Embryonic facial prominence (tissue), 1 donor: ENCODE results near the gene RASSF4.

Source experiments
- DNase-seq: peaks from one replicate; pipeline ENCODE4 v3.0.0-alpha.2; 2016; ENCODE audit errors: extremely low spot score

Gene RASSF4

DNA sequence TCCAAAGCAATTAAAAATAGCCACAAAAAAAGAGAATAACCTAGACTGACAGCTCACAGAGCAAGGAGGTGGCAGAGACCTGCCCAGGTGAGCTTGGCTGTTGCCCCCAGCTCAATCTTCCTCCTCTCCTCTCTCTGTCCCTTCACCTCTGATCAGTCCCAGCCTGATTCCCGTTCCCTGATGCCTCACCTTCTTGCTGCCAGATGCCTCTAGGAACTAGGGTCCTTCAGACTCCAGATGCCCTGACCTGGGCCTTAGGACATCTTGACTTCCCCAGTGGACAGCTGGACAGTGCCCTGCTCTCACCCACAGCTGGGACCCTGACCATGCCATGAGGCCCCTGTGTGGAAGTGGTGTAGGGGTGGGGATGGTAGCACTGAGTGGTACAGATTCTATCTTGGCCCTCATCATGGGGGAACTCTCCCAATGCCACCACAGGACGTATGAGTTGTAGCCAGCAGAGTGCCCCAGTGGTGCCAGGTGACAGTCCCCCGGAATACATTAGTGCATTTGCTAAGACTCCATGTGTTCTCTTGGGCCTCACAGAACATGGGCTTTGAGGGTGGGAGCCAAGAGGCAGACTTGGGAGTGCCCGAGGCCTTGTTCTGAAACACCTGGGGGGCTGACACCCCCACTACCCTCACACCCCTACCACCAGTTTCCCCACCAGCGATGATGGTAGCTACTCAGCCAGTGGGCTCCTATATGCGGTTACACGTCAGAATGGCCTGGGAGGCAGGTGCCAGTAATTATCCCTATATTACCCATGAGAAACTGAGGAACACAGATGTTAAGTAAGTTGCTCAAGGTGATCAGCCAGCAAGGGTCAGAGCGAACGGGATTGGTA lies 17.0 kb downstream of the RASSF4 start:
- no peak for DNase-seq

DNA sequence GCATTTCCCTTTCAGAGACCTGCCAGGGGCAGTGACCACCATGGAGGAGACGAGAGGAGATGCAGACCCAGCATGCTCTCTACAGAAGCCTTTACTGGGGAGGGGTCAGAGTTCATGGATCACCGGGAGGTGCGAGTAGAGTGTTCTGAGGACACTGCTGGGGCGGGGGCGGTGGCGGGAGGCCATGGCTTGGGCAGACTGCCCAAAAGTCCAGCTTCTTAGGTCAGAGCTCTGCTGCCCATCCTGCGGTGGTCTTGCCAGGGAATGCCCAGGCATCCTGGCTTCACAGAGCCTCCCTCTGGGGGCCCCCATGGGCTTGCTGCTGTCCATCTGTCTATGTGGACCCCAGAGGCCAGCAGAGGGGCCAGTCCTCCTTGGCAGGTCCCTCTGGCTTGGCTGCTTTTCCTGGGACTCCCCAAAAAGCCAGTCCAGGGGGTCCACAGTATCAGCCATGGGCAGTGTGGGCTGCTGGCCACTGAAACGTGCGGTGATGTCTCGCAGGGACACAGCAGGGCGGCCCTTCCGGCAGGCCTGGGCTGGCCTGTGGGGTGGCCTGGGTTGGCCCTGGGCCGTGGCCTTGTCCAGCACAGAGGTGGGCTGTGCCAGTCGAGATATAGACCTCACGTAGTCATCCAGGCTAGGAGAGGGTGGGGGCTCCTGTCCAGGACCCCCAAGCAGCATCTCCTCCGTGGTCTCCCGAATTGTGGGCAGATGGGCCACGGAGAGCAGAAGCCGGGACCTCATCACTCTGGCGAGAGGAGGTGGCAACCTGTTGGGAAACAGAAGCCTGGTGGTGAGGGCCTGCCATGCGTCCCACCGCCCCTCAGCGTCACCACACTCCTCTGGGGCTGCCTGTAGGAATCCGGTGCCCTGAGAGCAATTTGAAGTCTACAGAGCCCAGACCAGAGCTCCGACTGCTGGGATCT lies 17.9 kb downstream of the RASSF4 start:
- no peak for DNase-seq

DNA sequence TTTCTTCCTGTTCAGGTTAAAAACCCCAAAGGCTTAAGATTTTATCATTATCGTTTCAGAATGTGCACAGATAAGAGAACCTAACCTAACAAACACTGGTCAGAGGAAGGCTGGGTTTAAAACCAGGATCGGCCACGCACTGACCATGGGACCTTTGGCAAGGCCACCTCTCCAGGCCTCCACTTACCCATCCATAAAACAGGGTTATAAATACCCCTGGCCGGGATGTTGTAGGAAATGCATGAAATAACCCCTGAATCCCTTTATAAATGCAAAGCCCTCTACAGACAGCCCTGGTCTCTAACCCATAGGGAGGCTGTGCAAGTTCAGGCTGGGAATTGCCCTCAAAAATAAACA lies 18.6 kb downstream of the RASSF4 start:
- no peak for DNase-seq

DNA sequence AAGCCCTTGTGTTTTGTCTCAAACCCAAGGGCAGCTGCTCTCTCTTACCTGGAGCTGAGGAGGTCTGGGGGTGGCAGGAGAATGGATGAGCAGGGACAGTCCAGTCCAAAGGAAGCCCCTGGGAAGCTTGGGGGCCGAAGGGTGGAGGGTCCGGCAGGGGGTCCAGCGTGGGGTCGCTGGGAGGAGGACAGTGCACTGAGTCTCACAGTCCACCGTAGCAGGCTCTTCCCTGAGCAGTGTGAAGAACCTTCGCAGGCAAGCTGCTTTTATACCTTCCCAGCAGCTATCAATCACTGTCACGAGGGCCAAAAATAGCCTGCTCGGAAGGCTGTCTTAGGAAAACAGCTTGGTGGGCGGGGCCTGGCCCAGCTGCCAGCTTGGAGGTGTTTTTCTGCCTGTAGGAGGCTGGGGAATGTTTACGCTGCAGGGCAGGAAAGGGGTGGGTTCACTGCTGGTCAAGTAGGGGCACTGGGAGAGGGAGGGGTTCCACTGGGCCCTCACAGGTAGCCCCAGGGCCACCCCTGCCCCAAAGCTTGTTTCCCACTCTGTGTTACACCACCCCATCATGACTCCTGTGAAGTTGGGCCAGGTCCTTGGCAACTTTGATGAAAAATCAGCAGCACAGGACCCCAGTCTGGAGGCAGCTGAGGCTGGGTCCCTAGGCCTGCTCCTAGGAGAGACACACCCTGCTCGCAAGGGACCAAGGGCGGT lies 19.1 kb downstream of the RASSF4 start, which contains the start of gene DEPP1:
Gene DEPP1, minus strand, starts transcription at position 240 of the 711 bp plus-strand sequence. CDS start 779 bp downstream, outside the sequence.
- peak; percentile 66 for DNase-seq

DNA sequence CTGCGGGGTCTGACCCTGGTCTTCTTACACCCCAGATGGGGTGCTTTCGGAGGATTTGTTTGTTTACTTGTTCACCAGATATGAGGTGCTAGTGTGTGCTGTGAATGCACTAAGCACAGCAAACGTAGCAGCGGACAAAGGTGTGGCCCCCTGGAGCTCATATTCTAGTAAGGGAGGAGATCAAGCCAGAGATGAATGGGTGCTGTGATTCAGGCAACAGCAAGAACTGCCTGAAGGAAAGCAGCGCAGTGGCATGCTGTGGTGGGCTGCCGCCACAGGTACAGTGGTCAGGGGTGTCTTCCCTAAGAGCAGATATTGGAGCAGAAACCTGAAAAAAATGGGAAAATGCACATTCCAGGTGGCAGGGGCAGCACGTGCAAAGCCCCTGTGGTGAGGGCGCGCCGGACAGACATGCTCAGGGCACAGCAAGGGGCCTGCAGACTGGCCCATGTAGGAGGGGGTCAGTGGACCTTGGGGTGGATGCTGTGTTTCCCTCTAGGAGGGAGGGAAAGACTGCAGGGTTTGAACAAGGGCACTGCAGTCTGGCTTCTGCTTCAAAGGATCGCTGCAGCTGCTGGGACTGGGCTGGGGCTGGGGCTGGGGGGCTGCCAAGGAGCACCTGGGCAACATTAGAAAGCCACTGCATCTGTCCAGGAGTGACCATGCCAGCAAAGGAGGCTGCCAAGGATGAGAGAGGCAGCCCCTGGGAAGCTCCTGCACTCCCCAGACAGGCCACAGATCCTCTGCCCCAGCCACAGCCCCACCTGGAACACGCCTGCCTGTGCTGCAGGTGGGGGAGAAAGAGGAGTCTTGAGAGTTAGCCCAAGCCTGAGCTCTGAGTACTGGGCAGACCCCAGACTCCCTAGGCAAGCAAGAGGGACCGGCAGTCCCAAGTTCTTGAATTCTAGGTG lies 19.9 kb downstream of the RASSF4 start:
- no peak for DNase-seq

DNA sequence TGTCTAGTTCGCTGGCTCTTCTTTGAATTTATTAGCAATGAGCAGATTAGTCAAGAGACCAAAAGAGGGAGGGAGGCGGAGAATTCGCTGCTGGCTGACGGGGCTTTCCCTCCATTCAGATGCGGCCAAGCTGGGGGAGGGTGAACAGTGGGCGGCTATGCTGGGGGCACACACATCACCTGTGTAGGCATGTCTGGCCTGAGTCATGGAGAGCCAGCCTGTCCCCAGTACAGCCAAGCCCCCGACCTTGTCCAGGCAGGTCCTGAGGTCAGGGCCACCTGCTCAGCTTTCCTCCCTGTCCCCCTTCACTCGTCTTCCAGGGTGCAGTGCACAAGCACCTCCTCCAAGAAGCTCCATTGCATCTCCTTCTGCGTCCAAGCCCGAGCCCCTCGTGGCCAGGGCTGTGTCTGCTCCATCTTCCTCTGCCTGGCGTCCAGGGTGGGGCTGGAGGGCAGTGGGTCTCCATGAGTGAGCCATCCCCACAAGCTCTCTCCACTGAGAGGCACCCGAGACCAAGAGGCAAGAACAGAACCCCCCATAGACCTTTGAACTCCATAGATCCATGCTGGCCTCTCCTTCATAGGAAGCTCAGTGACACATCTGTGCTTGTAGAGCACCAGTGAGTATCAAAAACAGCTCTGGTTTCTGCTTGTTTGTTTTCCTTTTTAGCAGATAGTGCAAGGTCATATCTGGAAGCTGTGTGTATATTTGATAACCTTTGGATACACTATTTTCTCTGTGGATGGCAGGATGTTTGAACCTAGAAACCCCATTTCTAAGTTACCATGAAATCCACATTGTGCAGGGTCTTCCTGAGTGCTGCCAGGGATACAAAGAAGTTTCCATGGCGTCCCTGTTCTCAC lies 20.9 kb downstream of the RASSF4 start:
- DNase-seq = no peak

DNA sequence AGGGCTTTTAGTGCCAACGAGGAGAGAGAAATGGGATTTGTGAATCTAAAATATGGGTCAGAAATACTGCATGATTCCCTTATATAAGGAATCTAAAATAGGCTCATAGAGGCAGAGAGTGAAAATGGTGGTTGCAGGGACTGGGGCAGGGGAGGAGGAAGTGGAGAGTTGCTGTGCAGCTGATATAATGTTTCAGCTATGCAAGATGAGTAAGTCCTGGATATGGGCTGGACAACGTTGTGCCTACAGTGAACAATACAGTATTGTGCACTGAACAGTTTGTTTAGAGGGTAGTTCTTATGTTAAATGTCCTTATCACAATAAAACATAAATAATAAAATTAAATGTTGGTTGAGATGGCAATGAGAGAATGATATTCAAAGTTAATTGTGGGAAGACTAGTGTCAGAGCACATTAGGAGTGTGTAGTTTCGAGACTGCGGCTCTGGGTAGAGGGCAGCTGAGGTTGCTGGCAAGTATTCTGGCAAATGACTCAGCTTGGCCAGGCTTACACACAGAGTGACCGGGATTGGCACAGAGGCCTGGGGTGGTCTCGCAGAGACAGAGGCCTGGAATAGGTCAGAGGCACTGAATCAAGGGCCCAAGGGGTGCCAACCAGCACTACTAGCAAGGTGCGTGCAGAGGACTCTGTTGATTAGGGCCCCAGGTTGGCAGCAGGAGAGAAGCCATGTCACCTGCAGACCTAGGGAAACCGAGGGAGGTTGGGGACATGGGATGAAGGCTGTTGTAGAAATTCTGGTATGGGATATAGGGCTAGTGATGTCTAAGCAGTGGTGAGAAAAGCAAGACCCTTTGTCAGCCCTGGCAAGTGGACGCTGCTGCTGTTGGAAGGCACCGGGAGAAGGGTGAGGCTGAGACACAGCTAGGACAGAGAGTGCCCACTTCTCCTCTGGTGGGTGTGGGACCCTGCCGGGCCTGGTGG lies 21.8 kb downstream of the RASSF4 start:
- DNase-seq = no peak

DNA sequence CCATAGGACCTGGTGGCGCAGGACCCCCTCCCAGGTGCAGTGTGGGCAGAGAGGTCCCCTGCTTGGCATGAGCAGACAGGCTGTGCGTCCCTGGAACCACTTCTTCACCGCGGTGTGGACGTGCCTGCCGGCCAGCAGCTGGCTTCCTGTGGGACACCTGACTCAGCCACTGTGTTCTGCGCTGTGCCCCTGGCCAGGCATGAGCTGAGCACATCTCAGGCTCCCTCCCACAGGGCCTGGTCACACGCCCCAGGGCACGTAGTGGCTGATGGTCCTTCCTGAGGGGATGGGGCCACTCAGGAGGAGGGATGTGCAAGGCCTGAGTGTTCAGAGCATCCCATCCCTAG lies 22.5 kb downstream of the RASSF4 start:
- DNase-seq = no peak

DNA sequence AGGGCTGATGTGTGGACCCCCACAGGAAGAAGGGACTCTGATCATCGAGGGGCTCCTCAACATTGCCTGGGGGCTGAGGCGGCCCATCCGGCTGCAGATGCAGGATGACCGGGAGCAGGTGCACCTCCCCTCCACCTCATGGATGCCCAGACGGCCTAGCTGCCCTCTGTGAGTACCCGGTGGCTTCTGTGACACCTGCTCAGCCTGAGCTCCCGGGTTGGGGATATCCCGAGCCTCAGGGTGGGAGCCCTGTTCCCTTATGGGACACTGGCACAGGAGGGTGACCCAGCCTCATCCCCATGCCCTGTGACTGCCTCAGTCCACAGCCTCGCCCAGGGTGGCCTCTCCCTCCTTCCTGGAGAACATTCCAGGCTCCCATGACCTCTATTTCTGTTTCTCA lies 22.9 kb downstream of the RASSF4 start:
- no peak for DNase-seq

DNA sequence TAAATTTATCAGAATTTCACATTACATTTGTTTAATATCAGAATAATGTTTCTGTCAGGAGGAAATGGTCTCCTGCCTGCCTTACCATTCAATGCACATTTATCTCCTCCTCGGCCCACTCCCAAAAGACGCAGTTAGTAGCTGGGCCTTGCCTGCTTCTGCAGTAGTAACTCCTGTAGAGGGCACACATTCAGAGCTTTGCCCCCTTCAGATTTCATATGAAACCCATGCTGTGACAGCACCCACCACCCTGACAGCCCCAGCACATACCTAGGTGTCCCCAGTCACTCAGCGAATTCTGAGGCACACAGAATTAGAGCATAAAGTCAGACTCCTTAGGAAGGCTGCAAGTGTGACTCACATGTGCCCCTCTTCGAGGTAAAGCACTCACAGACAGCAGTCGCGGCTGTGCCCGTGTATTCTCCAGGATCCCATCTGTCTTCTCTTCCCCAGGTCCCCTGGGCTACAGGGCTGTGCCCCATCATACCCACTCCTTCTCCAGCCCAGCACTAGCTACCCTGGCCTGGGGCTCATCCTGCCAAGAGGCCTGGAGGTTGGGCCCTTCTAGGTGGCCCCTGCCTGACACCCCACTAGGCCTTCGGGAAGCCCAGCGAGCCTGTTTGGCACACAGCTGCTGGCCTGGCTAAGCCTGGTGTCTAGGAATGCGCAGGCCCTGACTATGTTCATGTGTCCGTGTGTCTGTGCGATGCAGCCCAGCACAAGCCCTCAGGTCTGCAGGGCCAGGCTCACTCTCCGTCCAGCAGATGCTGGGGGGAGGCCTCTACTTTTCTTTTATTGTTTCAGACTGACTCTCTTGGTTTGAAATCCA lies 23.7 kb downstream of the RASSF4 start:
- DNase-seq = no peak

DNA sequence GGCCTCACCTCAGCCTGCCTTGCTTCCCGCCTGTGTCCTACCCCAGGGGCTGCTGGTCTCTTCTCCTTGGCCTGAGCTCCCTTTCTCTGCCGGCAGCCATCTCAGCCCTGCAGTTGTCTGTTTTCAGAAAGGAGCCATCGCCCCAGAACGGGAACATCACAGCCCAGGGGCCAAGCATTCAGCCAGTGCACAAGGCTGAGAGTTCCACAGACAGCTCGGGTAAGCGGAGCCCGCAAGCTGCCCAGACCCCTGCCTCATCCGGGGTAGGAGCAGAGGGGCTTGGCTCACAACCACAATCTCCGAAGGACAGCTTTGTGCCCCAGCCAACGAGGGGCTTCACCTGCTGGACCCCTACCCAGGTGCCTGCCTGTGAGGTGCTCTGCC lies 24.3 kb downstream of the RASSF4 start:
- DNase-seq = no peak

DNA sequence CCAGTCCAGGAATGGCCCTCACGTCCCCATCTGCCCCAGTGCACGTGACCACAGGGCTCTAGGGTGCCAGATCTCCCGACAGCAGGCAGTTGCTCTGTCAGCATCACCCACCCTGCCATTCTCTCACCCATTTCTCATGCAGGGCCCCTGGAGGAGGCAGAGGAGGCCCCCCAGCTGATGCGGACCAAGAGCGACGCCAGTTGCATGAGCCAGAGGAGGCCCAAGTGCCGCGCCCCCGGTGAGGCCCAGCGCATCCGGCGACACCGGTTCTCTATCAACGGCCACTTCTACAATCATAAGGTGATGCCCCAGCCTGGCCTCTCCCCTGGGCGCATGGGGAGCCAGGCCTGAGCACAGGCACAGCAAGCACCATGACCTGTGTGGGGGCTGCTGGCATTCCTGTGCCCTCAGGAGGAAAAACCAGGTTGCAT lies 25.1 kb downstream of the RASSF4 start:
- DNase-seq = no peak

DNA sequence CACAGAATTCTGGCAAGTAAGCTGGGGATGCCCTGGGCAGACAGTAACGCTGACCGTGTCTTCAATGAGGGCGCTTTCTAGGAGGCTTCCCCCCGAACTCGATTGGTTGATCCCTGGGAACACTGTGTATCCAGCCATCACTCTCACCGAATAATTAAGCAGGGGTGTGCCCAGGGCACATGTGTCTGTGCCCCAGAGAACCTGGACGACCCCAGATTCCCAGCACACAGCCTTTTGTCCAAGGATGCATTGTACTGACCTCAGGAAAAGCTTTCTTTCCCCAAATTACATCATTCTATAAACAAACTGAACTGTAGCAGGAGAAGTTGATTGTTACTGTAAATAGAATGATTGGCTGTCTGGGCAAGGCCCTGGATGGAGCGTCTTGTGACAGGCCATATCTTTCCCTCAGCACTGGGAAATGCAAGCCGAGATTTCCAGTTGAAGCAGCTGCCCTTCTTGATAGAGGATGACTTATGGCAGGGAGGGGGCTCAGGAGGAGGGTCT lies 25.6 kb downstream of the RASSF4 start:
- DNase-seq = no peak

DNA sequence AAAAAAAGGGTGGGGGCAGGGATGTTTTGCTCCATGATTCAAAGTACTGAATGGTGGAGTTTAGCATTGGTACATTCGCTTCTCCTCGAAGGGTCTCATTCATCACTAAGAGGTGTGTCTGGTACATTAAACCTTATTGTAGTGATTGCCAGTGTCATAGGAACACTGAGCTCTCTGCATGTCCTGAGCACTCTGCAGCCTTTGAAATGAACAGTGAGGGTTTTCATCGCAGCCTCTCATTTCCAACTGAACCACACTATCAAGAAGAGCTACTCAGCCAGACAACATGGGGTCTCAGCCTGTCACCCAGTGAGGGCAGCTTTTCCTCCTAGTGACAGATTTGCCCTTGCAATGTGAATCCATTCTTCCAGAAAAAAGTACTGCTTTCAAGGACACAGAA lies 26.6 kb downstream of the RASSF4 start:
- no peak for DNase-seq

DNA sequence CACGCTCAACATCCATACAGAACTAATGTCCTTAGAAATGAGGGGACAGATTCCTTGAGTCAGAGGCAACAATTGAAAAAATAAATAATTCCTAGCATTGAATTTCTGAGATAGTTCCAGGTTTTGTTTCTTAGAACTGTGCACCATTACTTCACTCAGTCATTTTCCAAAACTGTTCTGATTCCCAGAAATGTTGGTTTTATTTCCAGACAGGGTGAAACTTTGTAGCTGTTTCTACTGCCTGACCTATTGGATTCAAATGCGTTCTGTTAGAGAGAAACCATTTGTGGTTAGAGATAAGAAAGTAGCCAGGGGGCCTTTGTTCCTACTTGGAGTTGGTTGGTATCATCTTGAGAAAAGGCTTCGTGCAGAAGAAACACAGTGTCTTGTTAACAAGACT lies 27.1 kb downstream of the RASSF4 start:
- DNase-seq = no peak

DNA sequence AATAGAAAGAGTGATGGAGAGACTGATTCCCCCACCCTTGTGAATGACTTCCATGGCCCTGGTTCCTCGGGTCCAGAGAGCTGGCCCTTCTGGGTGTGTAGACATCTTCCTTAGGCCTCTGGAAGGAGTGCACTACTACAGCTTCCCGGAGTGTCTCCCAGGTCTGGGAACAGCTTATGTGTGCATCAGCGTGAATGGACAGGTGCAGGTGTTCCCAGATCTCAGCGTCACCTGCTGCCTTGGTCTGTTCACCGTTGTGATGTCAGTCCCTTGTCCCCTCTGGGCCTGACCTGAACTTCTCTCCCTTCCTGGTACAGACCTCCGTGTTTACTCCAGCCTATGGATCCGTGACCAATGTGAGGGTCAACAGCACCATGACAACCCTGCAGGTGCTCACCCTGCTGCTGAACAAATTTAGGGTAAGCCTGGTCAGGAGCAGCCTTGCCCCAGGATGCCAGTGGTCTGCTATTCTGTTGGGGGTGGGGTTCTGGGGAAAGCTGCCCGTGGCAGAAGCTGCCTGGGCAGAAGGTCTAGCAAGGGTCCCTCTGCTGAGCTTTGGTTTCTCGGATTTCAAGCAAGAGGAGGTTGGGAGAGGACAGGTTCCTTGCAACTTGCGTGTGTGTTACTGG lies 29.5 kb downstream of the RASSF4 start:
- DNase-seq = no peak

DNA sequence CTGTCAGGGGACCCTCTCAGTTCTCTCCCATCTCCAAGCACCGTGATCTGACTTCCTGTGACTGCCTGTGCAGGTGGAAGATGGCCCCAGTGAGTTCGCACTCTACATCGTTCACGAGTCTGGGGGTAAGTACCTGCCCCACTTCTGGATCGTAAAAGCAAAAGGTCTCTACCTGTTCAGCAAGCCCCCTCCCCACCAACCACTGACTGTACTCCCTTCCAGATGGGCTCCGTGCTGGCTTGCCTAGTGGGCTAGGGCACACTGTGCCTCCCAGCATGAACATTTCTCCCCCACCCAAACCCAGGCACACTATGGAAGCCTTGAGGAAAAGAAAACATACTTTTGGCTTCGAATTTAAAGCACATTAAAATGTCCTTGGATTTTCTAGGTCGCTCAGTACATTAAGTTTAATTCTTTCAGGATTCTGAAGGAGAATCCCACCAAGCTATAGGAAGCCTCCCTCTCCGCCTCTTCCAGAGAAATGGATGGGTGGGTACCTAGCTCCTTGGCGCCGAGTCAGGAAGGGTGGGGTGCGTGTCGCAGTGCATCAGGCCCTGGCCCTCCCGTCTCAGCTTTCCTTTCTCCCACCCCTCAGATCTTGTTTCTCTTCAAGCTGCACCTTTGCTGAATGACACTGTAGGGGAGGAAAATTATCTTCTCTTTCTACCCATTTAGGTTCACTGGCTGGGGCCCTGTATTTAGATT lies 30.1 kb downstream of the RASSF4 start:
- no peak for DNase-seq
